BE2C (cell line): Measurements from ENCODE around the gene KRTAP4-8.
"Not testable (repeated sequence)": the region's sequence is repeated elsewhere in the genome, so short reads cannot be mapped to it uniquely, and the experiment has no call there.

Experiments used
- DNase-seq: peaks from one replicate; pipeline ENCODE4 v3.0.0-alpha.2; 2020
- H3K27me3 ChIP-seq: fragments of 250-450 bp; sonication (Bioruptor Pico); 2 replicates; pipeline ENCODE4 v1.5.1; 2020; ENCODE audit warnings: mild to moderate bottlenecking
- H3K36me3 ChIP-seq: fragments of 250-450 bp; sonication (Bioruptor Pico); 2 replicates; pipeline ENCODE4 v1.5.1; 2020; ENCODE audit warnings: mild to moderate bottlenecking
- H3K4me1 ChIP-seq: fragments of 250-450 bp; sonication (Bioruptor Pico); 2 replicates; pipeline ENCODE4 v1.5.1; 2020
- H3K4me3 ChIP-seq: 2 replicates; pipeline ENCODE4 v1.5.1; 2011; ENCODE audit warnings: low read depth, low read length
- H3K9me3 ChIP-seq: fragments of 250-450 bp; sonication (Bioruptor Pico); 2 replicates; pipeline ENCODE4 v1.5.1; 2020
- CTCF ChIP-seq: IDR thresholded peaks from 2 replicates; pipeline ENCODE4 v1.5.1; 2012; ENCODE audit warnings: mild to moderate bottlenecking, low read depth, low read length

KRTAP4-8 gene

GRCh38 chr17:41063449-41063848 lies 34.5 kb downstream of the KRTAP4-8 start:
- Histone ChIP-seq H3K36me3 (no peaks in the 10 kb centered on the region), H3K9me3 (no peaks in the 10 kb centered on the region), H3K27me3 (no peaks in the 10 kb centered on the region; the same call in 1 of the 2 replicates), H3K4me3 (no peak overlapping the region), H3K4me1 (no peaks in the 10 kb centered on the region)
- no peak for DNase-seq
- no peak for TF ChIP-seq CTCF

DNA sequence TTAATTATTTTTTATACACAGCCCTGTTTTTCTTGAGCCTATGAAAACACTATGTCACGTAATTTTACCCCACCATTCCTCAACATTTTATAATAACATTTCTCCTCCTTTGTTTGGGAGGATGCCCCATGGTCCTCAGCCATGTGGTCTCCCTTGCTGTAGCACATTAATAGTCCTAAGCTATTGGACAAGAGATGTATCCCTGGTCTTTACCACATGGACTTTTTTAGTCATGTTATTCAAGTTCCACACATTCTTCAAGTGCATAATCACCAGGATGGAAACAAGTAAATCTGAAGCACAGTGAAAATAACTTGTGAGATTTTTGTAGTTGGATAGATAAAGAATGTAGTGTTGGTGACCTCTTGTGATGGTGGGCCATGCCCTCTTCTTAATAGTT lies 36.0 kb downstream of the KRTAP4-8 start:
- Histone ChIP-seq H3K4me3 (no peak overlapping the region), H3K9me3 (no peaks in the 10 kb centered on the region), H3K36me3 (no peaks in the 10 kb centered on the region), H3K4me1 (no peaks in the 10 kb centered on the region), H3K27me3 (no peaks in the 10 kb centered on the region; the same call in 1 of the 2 replicates)
- no peak for DNase-seq
- no peak for TF ChIP-seq CTCF

DNA sequence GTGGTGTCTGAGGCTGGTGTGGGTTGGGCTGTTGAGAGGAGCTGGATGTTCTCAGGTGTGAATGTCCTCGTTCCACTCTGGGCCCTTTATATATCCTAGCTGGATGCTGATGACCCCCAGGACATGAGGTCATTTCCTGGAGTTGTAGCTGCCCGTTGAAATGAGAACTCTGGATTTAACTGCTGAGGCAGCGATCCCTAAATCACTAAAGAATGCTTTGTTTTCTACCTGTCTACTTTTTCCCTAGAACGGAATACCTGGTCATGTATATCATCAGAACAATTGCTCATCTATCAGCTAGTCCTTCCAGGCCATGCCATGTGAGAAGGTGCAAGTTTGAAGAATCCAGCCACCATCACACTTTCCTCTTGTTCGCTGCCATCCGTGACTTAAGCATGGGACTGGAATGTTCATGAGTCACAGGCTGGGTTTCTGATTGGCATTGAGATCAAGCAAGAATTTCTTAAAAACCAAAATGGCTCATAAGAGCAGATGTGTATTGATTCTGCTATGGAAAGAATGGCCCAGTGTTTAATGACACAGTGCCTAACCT lies 37.8 kb downstream of the KRTAP4-8 start, which contains the start of gene KRTAP2-3:
TSS of gene KRTAP2-3 (minus strand) at position 63 of the 553 bp plus-strand sequence. CDS start 64 bp downstream, outside the sequence.
- no peaks in the 10 kb centered on the region for H3K4me1 ChIP-seq
- no peak within 1 kb of the TSS for H3K4me3 ChIP-seq
- no peaks in the 10 kb centered on the region; the same call in 1 of the 2 replicates for H3K27me3 ChIP-seq
- no peak for DNase-seq
- TF ChIP-seq CTCF, result no peak
- no peaks in the 10 kb centered on the region for H3K36me3 ChIP-seq
- H3K9me3 ChIP-seq, result no peaks in the 10 kb centered on the region

GRCh38 chr17:41059276-41060051 lies 38.5 kb downstream of the KRTAP4-8 start:
- not testable (repeated sequence) for H3K27me3 ChIP-seq, H3K4me3 ChIP-seq, H3K4me1 ChIP-seq, H3K36me3 ChIP-seq, DNase-seq, H3K9me3 ChIP-seq

- no peak overlapping the region for H3K4me3 ChIP-seq
- H3K4me1 ChIP-seq, result no peaks in the 10 kb centered on the region
- H3K9me3 ChIP-seq, result no peaks in the 10 kb centered on the region
- H3K27me3 ChIP-seq, result no peaks in the 10 kb centered on the region
- no peak for DNase-seq
- no peak for TF ChIP-seq CTCF
- H3K36me3 ChIP-seq, result no peaks in the 10 kb centered on the region
These were observed 39.2 kb downstream of the KRTAP4-8 start for GRCh38 chr17:41058741-41059140.

DNA sequence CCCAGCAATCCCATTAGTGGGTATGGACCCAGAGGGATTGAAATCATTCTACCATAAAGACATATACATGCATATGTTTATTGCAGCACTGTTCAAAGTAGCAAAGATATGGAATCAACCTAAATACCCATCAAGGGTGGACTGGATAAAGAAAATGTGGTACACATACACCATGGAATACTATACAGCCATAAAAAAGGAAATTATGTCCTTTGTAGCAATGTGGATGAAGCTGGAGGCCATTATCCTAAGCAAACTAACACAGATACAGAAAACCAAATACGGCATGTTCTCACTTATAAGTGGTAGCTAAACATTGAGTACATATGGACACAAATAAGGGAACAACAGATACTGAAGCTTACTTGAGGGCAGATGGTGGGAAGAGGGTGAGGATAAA lies 40.4 kb downstream of the KRTAP4-8 start:
- H3K27me3 ChIP-seq, result no peaks in the 10 kb centered on the region
- no peak for TF ChIP-seq CTCF
- DNase-seq, result no peak
- H3K9me3 ChIP-seq, result no peaks in the 10 kb centered on the region
- H3K36me3 ChIP-seq, result no peaks in the 10 kb centered on the region
- no peaks in the 10 kb centered on the region for H3K4me1 ChIP-seq
- H3K4me3 ChIP-seq, result no peak overlapping the region

DNA sequence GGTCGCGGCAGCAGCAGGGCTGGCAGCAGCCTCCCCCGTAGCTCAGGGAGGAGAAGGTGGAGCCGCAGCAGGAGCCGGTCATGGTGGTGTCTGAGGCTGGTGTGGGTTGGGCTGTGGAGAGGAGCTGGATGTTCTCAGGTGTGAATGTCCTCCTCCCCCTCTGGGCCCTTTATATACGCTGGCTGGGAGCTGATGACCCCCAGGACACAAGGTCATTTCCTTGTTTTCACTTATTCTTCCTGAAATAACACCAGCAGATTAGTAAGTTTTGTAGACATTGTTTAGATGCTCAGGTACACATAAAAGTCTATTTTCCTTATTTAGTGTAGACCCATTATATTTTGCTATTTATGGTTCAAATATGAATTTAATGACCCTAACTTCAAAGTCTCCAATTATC lies 42.8 kb downstream of the KRTAP4-8 start, which contains the start of gene KRTAP2-2:
TSS of gene KRTAP2-2 (minus strand) at position 101 of the 400 bp plus-strand sequence. CDS start at position 82, 19 bp downstream.
- H3K9me3 ChIP-seq, DNase-seq, H3K4me3 ChIP-seq: not testable (repeated sequence)

DNA sequence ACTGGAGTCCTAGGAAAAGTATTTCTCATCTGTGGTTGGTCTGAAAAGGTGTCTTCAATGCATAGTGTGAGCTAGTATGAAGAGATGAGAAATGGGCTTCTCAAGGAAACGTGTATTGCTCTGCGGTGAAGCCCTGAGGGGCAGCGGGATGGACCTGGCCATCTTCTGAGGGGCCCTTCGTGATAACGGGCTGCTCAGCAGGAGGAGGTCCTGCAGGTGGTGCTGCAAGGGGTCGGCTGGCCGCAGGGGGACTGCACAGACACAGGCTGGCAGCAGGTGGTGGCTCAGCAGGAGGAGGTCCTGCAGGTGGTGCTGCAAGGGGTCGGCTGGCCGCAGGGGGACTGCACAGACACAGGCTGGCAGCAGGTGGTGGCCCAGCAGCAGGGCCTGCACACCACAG lies 43.4 kb downstream of the KRTAP4-8 start:
- not testable (repeated sequence) for H3K27me3 ChIP-seq, DNase-seq, H3K4me1 ChIP-seq, H3K4me3 ChIP-seq, H3K36me3 ChIP-seq, H3K9me3 ChIP-seq

More for the DNA sequence above, 42.8 kb downstream of the KRTAP4-8 start, which contains the start of gene KRTAP2-2:
- not testable (repeated sequence) for H3K4me1 ChIP-seq, H3K27me3 ChIP-seq, H3K36me3 ChIP-seq
